ENCODE measurements around the gene STK25. TPM values are rescaled to one million over a fixed set of nuclear protein-coding genes. Genes with fewer than 3 reads are reported as not detected.

The STK25 gene
- total RNA-seq, 1 donor: 227 TPM

GRCh38 chr2:241553981-241554380, 45.6 kb upstream of the STK25 start:
- DNase-seq (ENCODE audit: insufficient read length, low spot score, missing footprints): peak; percentile 72
- H3K4me1 ChIP-seq (ENCODE audit: insufficient read depth, low read length): peaks cover 20% of the 10 kb centered on the region
- H3K9me3 ChIP-seq (ENCODE audit: low read depth, low read length): no peaks in the 10 kb centered on the region
- no peaks in the 10 kb centered on the region for H3K79me2 ChIP-seq (ENCODE audit: insufficient read depth, low read length)
- no peak overlapping the region for H3K4me3 ChIP-seq (ENCODE audit: insufficient read depth, low read length)
- TF ChIP-seq, protein P1, sequence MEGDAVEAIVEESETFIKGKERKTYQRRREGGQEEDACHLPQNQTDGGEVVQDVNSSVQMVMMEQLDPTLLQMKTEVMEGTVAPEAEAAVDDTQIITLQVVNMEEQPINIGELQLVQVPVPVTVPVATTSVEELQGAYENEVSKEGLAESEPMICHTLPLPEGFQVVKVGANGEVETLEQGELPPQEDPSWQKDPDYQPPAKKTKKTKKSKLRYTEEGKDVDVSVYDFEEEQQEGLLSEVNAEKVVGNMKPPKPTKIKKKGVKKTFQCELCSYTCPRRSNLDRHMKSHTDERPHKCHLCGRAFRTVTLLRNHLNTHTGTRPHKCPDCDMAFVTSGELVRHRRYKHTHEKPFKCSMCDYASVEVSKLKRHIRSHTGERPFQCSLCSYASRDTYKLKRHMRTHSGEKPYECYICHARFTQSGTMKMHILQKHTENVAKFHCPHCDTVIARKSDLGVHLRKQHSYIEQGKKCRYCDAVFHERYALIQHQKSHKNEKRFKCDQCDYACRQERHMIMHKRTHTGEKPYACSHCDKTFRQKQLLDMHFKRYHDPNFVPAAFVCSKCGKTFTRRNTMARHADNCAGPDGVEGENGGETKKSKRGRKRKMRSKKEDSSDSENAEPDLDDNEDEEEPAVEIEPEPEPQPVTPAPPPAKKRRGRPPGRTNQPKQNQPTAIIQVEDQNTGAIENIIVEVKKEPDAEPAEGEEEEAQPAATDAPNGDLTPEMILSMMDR (IDR thresholded peaks at IDR 0.05; ENCODE audit: extremely low read depth, low read depth, low read length): no peak
- no peak overlapping the region for H2AFZ ChIP-seq (ENCODE audit: low read length)
- H3K27me3 ChIP-seq (ENCODE audit: insufficient read depth, low read length): peaks cover 2% of the 10 kb centered on the region
- H4K20me1 ChIP-seq (ENCODE audit: insufficient read depth, low read length): no peaks in the 10 kb centered on the region
- H3K27ac ChIP-seq (ENCODE audit: low read depth, low read length): no peak overlapping the region
- H3K36me3 ChIP-seq (ENCODE audit: insufficient read depth, low read length): no peaks in the 10 kb centered on the region
- no peak overlapping the region for H3K4me2 ChIP-seq (ENCODE audit: insufficient read depth, low read length)

GRCh38 chr2:241553512-241553830, 45.1 kb upstream of the STK25 start:
- no peaks in the 10 kb centered on the region for H3K36me3 ChIP-seq (ENCODE audit: insufficient read depth, low read length)
- H4K20me1 ChIP-seq (ENCODE audit: insufficient read depth, low read length): no peaks in the 10 kb centered on the region

DNA sequence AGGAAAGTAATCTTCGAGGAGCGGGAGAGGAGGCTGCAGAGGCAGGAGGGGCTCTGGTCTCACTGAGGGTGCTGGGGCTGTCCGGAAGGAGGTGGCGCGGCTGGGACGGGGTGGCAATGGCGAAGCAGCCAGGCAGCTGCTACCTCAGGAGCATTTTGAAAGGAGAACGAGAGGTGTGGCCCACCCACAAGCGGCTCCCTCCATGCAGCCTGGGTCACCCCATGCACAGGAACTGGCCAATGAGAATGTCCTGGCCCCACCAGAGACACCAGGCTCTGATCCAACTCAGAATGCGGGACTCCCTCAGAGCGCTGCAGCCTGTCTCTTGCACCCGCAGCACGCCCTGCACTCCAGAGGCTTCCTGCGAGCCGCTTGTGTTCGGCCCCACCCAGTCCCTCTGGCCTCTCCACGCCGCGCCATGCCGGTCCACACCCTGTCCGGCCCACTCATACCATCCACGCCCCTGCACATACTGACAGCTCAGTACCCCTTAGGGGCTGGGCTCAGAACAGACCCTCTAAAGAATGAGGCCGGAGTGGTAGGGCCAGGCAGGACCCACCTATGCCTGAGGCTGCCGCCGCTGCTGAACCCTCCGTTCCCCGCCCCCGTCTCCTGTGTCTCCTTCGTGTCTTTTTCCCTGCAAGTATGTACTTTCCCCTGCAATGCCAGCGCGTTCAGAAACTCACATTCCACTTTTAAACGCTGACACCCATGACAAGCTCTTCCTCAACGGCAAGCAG, 43.8 kb upstream of the STK25 start:
- Histone ChIP-seq H3K4me3 (ENCODE audit: insufficient read depth, low read length) (no peak overlapping the region), H3K9me3 (ENCODE audit: low read depth, low read length) (no peaks in the 10 kb centered on the region), H3K27ac (ENCODE audit: low read depth, low read length) (no peak overlapping the region), H4K20me1 (ENCODE audit: insufficient read depth, low read length) (no peaks in the 10 kb centered on the region), H2AFZ (ENCODE audit: low read length) (no peak overlapping the region), H3K36me3 (ENCODE audit: insufficient read depth, low read length) (no peaks in the 10 kb centered on the region), H3K27me3 (ENCODE audit: insufficient read depth, low read length) (peaks cover 2% of the 10 kb centered on the region), H3K4me1 (ENCODE audit: insufficient read depth, low read length) (peaks cover 32% of the 10 kb centered on the region), H3K4me2 (ENCODE audit: insufficient read depth, low read length) (no peak overlapping the region), H3K79me2 (ENCODE audit: insufficient read depth, low read length) (no peaks in the 10 kb centered on the region)
- DNase-seq (ENCODE audit: insufficient read length, low spot score, missing footprints): peak; percentile 72
- TF ChIP-seq, protein P1 (IDR thresholded peaks at IDR 0.05; ENCODE audit: extremely low read depth, low read depth, low read length): no peak

More at GRCh38 chr2:241553512-241553830, 45.1 kb upstream of the STK25 start:
- H3K4me2 ChIP-seq (ENCODE audit: insufficient read depth, low read length): no peak overlapping the region
- no peak for DNase-seq (ENCODE audit: insufficient read length, low spot score, missing footprints)
- TF ChIP-seq, protein P1 (IDR thresholded peaks at IDR 0.05; ENCODE audit: extremely low read depth, low read depth, low read length): no peak
- H3K79me2 ChIP-seq (ENCODE audit: insufficient read depth, low read length): no peaks in the 10 kb centered on the region
- H3K4me3 ChIP-seq (ENCODE audit: insufficient read depth, low read length): no peak overlapping the region
- H3K27ac ChIP-seq (ENCODE audit: low read depth, low read length): no peak overlapping the region
- H3K9me3 ChIP-seq (ENCODE audit: low read depth, low read length): no peaks in the 10 kb centered on the region
- peaks cover 2% of the 10 kb centered on the region for H3K27me3 ChIP-seq (ENCODE audit: insufficient read depth, low read length)
- H2AFZ ChIP-seq (ENCODE audit: low read length): no peak overlapping the region
- H3K4me1 ChIP-seq (ENCODE audit: insufficient read depth, low read length): peaks cover 25% of the 10 kb centered on the region

GRCh38 chr2:241551599-241551997, 43.2 kb upstream of the STK25 start:
- Histone ChIP-seq H3K79me2 (ENCODE audit: insufficient read depth, low read length) (no peaks in the 10 kb centered on the region), H3K4me2 (ENCODE audit: insufficient read depth, low read length) (no peak overlapping the region), H3K36me3 (ENCODE audit: insufficient read depth, low read length) (no peaks in the 10 kb centered on the region), H3K4me1 (ENCODE audit: insufficient read depth, low read length) (peaks cover 37% of the 10 kb centered on the region), H3K9me3 (ENCODE audit: low read depth, low read length) (no peaks in the 10 kb centered on the region), H3K27ac (ENCODE audit: low read depth, low read length) (no peak overlapping the region), H3K27me3 (ENCODE audit: insufficient read depth, low read length) (peaks cover 2% of the 10 kb centered on the region), H2AFZ (ENCODE audit: low read length) (no peak overlapping the region), H3K4me3 (ENCODE audit: insufficient read depth, low read length) (no peak overlapping the region), H4K20me1 (ENCODE audit: insufficient read depth, low read length) (no peaks in the 10 kb centered on the region)
- no peak for DNase-seq (ENCODE audit: insufficient read length, low spot score, missing footprints)
- TF ChIP-seq, protein P1 (IDR thresholded peaks at IDR 0.05; ENCODE audit: extremely low read depth, low read depth, low read length): no peak

All from osteoblast (primary cell).